Suprapubic skin (tissue), 4 donors: Measurements from ENCODE around the gene DPP10. TPM values are rescaled to one million over a fixed set of nuclear protein-coding genes. Genes with fewer than 3 reads are reported as not detected.

Experiments used
- DNase-seq, 2 donors: peaks; one replicate each; pipeline ENCODE4 v3.0.0-alpha.2; 2019; ENCODE audit warnings: low spot score in 2 of 2
- H3K27ac ChIP-seq: fragments of 200-600 bp; sonication (generic); one replicate; pipeline ENCODE4 v1.5.1; 2019
- H3K27me3 ChIP-seq: fragments of 200-600 bp; sonication (generic); one replicate; pipeline ENCODE4 v1.5.1; 2019
- H3K36me3 ChIP-seq: fragments of 200-600 bp; sonication (generic); one replicate; pipeline ENCODE4 v1.5.1; 2019
- H3K4me1 ChIP-seq: fragments of 200-600 bp; sonication (generic); one replicate; pipeline ENCODE4 v1.5.1; 2019
- H3K4me3 ChIP-seq: fragments of 200-600 bp; sonication (generic); one replicate; pipeline ENCODE4 v1.5.1; 2019; ENCODE audit warnings: mild to moderate bottlenecking
- H3K9me3 ChIP-seq: fragments of 200-600 bp; sonication (generic); one replicate; pipeline ENCODE4 v1.5.1; 2019
- CTCF ChIP-seq, 2 donors: fragments of 200-600 bp in 1 of 2; fragments of 450-650 bp in 1 of 2; sonication (generic) in 1 of 2; IDR thresholded peaks; one replicate each; pipeline ENCODE4 v1.5.1; 2016 to 2019; ENCODE audit warnings: antibody characterized with exemption in 2 of 2, mild to moderate bottlenecking in 1 of 2, moderate library complexity in 1 of 2
- EP300 ChIP-seq: sonication (generic); formaldehyde crosslinking; IDR thresholded peaks from one replicate; pipeline ENCODE4 v1.6.1; 2017; ENCODE audit warnings: antibody characterized with exemption
- POLR2A ChIP-seq, 2 donors: fragments of 450-650 bp; IDR thresholded peaks; one replicate each; pipeline ENCODE4 v1.6.1; 2017; ENCODE audit warnings: antibody characterized with exemption in 2 of 2, mild to moderate bottlenecking in 2 of 2, moderate library complexity in 2 of 2
- POLR2AphosphoS5 ChIP-seq, 3 donors: sonication (generic); formaldehyde crosslinking; IDR thresholded peaks; one replicate each; pipeline ENCODE4 v1.6.1; 2017; ENCODE audit warnings: antibody characterized with exemption in 3 of 3
- WGBS: methylation state at CpG from one replicate; pipeline ENCODE4 v1.1.5; 2018; 5-methylcytosine and 5-hydroxymethylcytosine counted together
- total RNA-seq, 4 donors: library from RNA; depleted of rRNA; stranded (reverse); fragments of >200 nt; gene quantifications; one replicate each; pipeline ENCODE4 v1.1.0, GENCODE V29; 2016

DPP10 gene
- total RNA-seq, 4 donors from 2014 or later, result 0.68 to 1.4 TPM; not detected in 2

GRCh38 chr2:114843963-114844362 is 401.5 kb downstream of the DPP10 start:
- WGBS, result 95% methylated on average over 3 of the region's 3 CpGs

DNA sequence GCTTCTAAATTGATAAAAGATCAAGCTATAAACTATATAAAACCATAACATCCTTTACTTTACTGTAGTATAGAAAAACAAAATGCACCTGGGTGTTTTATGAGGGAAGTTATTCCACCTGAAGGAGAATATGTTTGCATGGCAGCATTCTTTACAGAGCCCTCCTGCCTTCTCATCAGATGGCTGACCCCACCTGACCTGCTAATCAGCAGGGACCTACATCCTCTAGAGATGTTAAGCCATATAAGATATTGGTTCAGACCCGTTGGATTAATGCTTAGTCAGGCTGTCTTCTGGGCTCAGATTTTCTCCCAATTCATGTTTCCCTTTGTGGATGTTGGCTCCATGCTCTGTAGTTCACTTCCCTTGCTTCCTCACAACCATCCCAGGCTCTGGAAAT is 414.8 kb downstream of the DPP10 start:
- Histone ChIP-seq H3K4me1 (no peaks in the 10 kb centered on the region), H3K27ac (no peak overlapping the region), H3K27me3 (no peaks in the 10 kb centered on the region), H3K4me3 (no peak overlapping the region), H3K9me3 (no peaks in the 10 kb centered on the region), H3K36me3 (no peaks in the 10 kb centered on the region)
- WGBS, result 55% methylated on average over 1 of the region's 1 CpG
- no peak for DNase-seq
- TF ChIP-seq POLR2AphosphoS5 (IDR thresholded peaks at IDR 0.05) (no peak), CTCF (IDR thresholded peaks at IDR 0.05) (no peak), EP300 (no peak)

More at GRCh38 chr2:114843963-114844362, 401.5 kb downstream of the DPP10 start:
- TF ChIP-seq POLR2A (IDR thresholded peaks at IDR 0.05), result no peak
- TF ChIP-seq EP300, result no peak
- no peak for TF ChIP-seq POLR2AphosphoS5 (IDR thresholded peaks at IDR 0.05)
- no peak for TF ChIP-seq CTCF (IDR thresholded peaks at IDR 0.05)
- H3K4me1 ChIP-seq, result no peaks in the 10 kb centered on the region
- no peaks in the 10 kb centered on the region for H3K36me3 ChIP-seq
- H3K4me3 ChIP-seq, result no peak overlapping the region
- no peak overlapping the region for H3K27ac ChIP-seq
- no peaks in the 10 kb centered on the region for H3K27me3 ChIP-seq
- H3K9me3 ChIP-seq, result no peaks in the 10 kb centered on the region
- DNase-seq, result no peak

GRCh38 chr2:114859726-114860510 is 417.5 kb downstream of the DPP10 start:
- H3K36me3 ChIP-seq, result no peaks in the 10 kb centered on the region
- WGBS, result 71% methylated on average over 6 of the region's 6 CpGs
- H3K27me3 ChIP-seq, result no peaks in the 10 kb centered on the region
- no peak for DNase-seq
- no peak overlapping the region for H3K4me3 ChIP-seq
- H3K4me1 ChIP-seq, result no peaks in the 10 kb centered on the region
- no peaks in the 10 kb centered on the region for H3K9me3 ChIP-seq
- H3K27ac ChIP-seq, result no peak overlapping the region
- TF ChIP-seq POLR2AphosphoS5 (IDR thresholded peaks at IDR 0.05) (no peak), CTCF (IDR thresholded peaks at IDR 0.05) (no peak), EP300 (no peak), POLR2A (IDR thresholded peaks at IDR 0.05) (no peak)

GRCh38 chr2:114862243-114862642 is 419.8 kb downstream of the DPP10 start:
- Histone ChIP-seq H3K27ac (no peak overlapping the region), H3K4me1 (no peaks in the 10 kb centered on the region), H3K27me3 (no peaks in the 10 kb centered on the region), H3K4me3 (no peak overlapping the region), H3K9me3 (no peaks in the 10 kb centered on the region), H3K36me3 (no peaks in the 10 kb centered on the region)
- DNase-seq, result no peak
- WGBS, result 48% methylated on average over 1 of the region's 1 CpG
- no peak for TF ChIP-seq POLR2AphosphoS5 (IDR thresholded peaks at IDR 0.05)
- TF ChIP-seq CTCF (IDR thresholded peaks at IDR 0.05), result no peak
- TF ChIP-seq POLR2A (IDR thresholded peaks at IDR 0.05), result no peak
- TF ChIP-seq EP300, result no peak

- DNase-seq, result no peak
Measured at GRCh38 chr2:114864901-114865300, 422.5 kb downstream of the DPP10 start.

More at GRCh38 chr2:114864901-114865300, 422.5 kb downstream of the DPP10 start:
- H3K27me3 ChIP-seq, result no peaks in the 10 kb centered on the region
- no peak overlapping the region for H3K27ac ChIP-seq
- no peaks in the 10 kb centered on the region for H3K36me3 ChIP-seq
- H3K9me3 ChIP-seq, result no peaks in the 10 kb centered on the region
- 85% methylated on average over 5 of the region's 5 CpGs for WGBS
- no peak overlapping the region for H3K4me3 ChIP-seq
- no peak for TF ChIP-seq EP300
- TF ChIP-seq POLR2AphosphoS5 (IDR thresholded peaks at IDR 0.05), result no peak
- TF ChIP-seq POLR2A (IDR thresholded peaks at IDR 0.05), result no peak
- no peak for TF ChIP-seq CTCF (IDR thresholded peaks at IDR 0.05)
- no peaks in the 10 kb centered on the region for H3K4me1 ChIP-seq
